ENCODE results near the gene SWAP70. TPM values are rescaled to one million over a fixed set of nuclear protein-coding genes. Genes with fewer than 3 reads are reported as not detected.

Gene SWAP70
- total RNA-seq, 1 donor from 2014 or later, result 59.5 TPM

- DNase-seq (ENCODE audit: low read depth in 2 of 2), result peak; percentile 32 to 87
Measured at GRCh38 chr11:9651899-9652748, 11.8 kb upstream of the SWAP70 start.

DNA sequence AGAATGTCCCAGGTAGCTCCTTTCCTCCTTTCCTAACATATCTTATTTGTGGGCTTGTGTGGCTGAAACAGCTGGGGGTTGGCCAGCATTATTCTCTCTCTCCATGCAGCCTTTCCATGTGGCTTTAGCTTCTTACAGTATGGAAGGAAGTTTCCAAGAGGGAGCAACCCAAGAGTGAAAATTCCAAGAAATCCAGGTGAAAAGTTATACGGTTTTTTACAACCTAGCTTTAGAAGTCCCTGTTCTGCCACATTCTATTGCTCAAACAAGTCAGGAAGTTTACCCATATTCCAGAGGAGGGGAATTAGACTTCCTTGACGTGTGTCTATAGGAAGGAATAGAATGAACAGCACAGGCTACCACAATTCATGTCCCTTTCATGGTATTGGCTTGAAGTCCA, 10.0 kb upstream of the SWAP70 start:
- no peak for DNase-seq (ENCODE audit: low read depth in 2 of 2)

- DNase-seq (ENCODE audit: low read depth in 2 of 2), result peak in 1 of 2 donors; percentile 18
Measured at GRCh38 chr11:9656864-9657263, 7.0 kb upstream of the SWAP70 start.

- no peak for DNase-seq (ENCODE audit: low read depth in 2 of 2)
Measured at GRCh38 chr11:9657531-9657930, 6.3 kb upstream of the SWAP70 start.

DNA sequence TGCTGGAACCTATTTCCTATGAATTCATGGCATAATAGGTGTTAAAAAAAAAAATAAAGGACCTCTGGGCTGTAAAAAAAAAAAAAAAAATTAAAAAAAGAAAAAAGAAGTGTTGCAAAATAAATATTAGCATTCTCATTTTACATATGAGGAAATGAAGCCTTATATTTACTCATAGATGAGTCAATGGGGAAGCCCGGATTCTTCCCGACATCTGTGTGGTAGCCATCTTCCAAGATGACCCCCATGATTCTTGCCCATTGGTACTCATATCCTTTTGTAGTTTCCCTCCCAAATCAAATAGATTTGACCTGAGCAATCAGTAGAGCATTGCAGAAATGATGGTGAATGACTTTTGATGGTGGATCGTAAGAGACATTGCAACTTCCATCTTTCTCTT, 3.0 kb upstream of the SWAP70 start:
- DNase-seq (ENCODE audit: low read depth in 2 of 2), result peak in 1 of 2 donors; percentile 63

DNA sequence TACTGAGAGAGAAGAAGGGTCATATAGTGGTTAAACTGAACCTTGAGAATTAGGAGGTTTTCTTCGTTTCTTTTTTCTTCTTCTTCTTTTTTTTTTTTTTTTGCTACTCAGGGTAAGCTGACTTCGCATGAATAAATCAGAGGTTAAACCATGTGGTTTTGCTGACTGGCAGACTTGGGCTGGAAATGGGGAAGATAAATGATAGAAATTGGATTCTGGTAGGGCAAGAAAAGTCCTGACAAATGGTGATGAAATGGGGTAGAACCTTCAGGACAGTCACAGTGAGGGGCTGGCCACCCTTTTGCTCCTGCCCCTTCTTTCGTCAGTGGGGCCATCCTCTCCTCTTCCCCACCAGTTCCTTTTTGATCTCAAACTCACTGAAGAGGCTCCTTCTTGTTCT, 1.6 kb upstream of the SWAP70 start:
- DNase-seq (ENCODE audit: low read depth in 2 of 2), result no peak

- peak; percentile 47 for DNase-seq (ENCODE audit: low read depth in 2 of 2)
Measured at GRCh38 chr11:9664276-9665171, 647 bp downstream of the SWAP70 start.

DNA sequence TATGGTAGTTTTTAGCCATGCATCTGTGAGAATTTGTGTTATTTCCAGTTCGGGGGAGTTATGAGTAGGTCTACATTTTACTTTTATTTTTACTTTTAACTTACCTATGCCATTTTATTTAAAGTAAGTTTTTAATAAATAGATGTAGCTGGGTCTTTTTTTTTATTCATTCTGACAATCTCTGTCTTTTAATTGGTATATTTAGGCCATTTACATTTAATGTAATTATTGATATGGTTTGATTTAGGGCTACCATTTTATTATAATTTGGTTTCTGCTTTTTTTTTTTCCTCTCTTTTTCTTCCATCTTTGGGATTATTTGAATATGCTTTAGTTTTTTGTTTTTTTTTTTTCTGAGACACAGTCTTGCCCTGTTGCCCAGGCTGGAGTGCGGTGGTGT, 1.9 kb downstream of the SWAP70 start:
- DNase-seq (ENCODE audit: low read depth in 2 of 2), result no peak

GRCh38 chr11:9669954-9670353, 6.1 kb downstream of the SWAP70 start:
- no peak for DNase-seq (ENCODE audit: low read depth in 2 of 2)

- DNase-seq (ENCODE audit: low read depth in 2 of 2), result no peak
Measured at GRCh38 chr11:9672288-9672916, 8.5 kb downstream of the SWAP70 start.

DNA sequence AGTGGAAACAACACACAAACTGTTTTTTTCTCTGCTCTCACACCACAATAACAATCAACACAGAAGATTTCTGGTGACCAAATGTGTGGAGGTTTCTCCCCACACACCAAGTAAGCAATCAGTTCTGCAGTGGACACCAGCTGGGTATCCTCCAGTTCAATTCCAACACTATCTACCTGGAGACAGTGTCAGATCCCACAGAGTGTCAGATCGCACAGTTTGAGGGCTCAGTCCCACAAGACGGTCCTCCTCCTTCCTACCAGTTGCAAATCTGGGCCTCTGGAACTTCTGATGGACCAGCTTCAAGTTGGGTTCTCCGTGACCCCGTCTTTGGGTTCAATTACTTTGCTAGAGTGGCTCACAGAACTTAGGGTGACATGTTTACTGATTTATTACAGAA, 9.0 kb downstream of the SWAP70 start:
- DNase-seq (ENCODE audit: low read depth in 2 of 2), result no peak

DNA sequence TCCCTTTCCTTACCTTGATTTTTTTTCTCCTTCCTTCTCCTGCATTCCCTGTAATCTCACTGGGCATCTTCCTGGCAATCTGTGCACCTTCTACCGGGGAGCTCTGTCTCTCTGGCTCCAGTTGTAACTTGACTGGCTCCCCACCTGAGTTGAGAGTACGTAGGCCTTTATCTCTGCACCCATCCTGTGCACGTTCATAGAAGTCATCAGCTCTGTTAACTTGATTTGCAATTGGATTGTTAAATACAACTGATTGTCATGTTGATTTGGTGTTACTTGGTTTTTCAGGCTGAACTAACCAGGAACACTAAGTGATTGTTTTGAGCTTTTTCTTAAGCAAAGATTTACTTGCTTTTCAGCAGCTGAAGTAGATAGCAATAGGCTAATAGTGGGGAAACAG, 11.8 kb downstream of the SWAP70 start:
- DNase-seq (ENCODE audit: low read depth in 2 of 2), result no peak

DNA sequence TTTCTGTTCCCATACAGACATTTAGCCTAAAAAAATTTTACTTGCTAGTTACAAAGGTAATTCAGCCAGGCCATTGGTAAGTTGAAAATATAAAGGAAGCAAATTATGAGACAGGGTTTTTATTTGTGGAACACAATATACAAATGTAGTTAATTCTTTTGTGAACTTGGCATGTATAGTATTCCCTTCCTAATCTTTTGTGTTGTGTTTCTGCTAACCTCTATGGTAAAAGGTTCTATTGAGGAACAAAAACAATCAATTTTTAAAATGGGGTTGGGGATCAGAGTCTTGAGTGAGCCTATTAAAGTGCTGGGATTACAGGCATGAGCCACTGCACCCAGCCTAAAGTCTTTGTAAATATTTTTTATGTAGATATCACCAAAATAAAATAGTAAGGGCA, 14.1 kb downstream of the SWAP70 start:
- DNase-seq (ENCODE audit: low read depth in 2 of 2), result no peak

DNA sequence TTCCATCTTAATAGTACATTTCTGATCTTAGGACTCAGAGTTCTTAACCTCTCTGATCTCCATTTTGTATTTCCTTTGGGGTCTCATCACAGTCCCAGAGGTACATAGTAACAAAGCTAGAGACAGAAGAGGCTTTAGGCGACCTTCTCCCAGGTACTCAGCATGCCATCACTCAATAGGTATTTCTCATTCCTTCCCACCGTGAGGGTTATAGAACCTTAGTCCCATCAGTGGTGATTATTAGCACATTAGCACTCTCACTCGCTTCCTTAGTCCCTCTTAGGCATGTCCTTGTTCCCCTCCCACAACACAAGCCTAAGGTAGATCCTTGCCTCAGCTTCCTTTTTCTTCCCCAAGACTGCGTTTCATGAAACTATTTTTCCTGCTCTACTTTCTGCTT, 14.7 kb downstream of the SWAP70 start:
- DNase-seq (ENCODE audit: low read depth in 2 of 2), result no peak

- DNase-seq (ENCODE audit: low read depth in 2 of 2), result no peak
Measured at GRCh38 chr11:9680028-9680427, 16.2 kb downstream of the SWAP70 start.

DNA sequence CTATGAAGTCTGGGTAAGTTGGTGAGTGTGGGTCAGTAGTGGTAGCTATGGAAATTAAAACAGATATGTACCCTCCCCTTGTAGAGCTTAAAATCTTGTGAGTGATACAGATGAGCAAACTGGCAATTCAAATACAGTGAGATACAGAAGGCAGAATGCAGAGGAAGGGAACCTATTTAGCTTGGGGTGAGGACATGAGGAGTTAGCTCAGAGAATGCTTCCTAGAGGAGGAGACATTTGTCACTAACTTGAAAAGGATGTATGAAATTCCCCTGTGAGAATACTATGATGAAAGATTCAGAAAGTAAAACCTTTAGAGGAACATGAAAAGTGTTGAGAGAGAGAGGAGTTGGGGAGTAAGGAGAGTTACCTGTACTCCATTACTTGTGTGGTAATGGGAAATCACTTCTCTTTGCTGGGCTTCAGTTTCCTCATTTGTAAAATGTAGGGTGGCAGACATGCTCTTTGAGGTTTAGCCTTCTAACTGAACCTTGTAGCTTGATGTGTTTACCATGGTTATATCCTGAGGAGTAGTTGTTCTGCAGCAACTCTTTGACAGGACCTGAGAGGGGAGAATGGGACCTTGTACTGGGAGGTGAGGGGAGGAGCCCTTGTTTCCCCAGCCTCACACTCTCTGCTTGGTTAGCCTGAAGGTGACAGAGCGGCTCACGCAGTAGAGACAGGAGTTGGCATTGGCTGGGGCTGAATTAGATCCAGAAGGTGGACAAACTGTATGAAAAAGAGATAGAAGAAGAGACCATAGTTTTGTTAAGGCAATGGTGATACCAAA, 17.9 kb downstream of the SWAP70 start:
- no peak for DNase-seq (ENCODE audit: low read depth in 2 of 2)

GRCh38 chr11:9687711-9688477, 24.0 kb downstream of the SWAP70 start:
- peak; percentile 30 to 61 for DNase-seq (ENCODE audit: low read depth in 2 of 2)

DNA sequence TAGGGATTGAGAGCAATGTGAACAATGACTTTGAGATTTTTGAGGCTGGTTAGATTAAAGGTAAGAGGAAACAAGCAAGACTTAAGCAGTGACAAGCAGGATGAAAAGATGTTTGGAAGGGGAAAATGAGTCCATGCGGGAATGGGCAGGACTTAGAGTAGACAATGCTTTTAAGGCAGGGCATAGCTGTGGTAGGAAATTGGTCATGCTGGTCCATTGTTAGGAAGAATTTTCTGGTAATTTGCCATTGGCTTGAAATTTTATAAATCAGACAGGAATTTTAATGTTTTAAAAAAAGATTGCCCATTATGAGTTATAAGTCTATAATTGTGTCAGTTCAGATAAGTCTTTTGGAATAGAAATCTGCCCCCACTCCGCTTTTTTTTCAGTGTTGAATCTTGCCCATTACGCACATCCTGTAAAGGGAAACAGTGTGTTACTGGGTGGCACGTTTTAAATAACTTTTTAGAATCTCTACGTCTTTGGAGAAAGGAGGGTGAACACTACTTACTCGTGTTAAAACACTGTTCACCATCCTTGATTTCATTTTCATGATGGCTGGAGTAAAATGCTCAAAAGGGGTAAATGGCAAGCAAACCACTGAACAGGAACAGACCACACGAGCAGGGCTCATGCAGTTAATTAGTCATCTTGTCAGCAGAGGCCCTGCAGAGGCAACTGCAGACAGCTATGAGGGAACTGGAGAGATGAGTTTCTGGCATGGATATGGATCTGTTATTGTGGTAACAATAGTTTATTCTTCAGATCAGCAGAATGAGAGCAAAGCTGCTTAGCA, 25.0 kb downstream of the SWAP70 start:
- peak; percentile 91 to 96 for DNase-seq (ENCODE audit: low read depth in 2 of 2)

GRCh38 chr11:9689721-9690120, 25.8 kb downstream of the SWAP70 start:
- peak; percentile 18 to 52 for DNase-seq (ENCODE audit: low read depth in 2 of 2)

- DNase-seq (ENCODE audit: low read depth in 2 of 2), result peak; percentile 14 to 61
Measured at GRCh38 chr11:9691865-9692264, 28.0 kb downstream of the SWAP70 start.

Measured in lung microvascular endothelial cell (primary cell).